ENCODE measurements around the gene UBL4B. TPM values are rescaled to one million over a fixed set of nuclear protein-coding genes. Genes with fewer than 3 reads are reported as not detected.

Gene UBL4B
- total RNA-seq, 1 experiment from 2014 or later = not detected

- peaks cover 11 to 24% of the 10 kb centered on the region in 2 experiments for H3K4me1 Mint-ChIP-seq
- H3K27me3 Mint-ChIP-seq (ENCODE audit: low read depth) = peaks cover 59% of the 10 kb centered on the region
- H4K91ac ChIP-seq (ENCODE audit: insufficient read length, low read depth, low read length) = no peak overlapping the region
Measured at GRCh38 chr1:110089561-110090275, 22.5 kb upstream of the UBL4B start.

More at GRCh38 chr1:110089561-110090275, 22.5 kb upstream of the UBL4B start:
- H3K18ac ChIP-seq (ENCODE audit: insufficient read length, low read depth, low read length) = no peak overlapping the region
- Mint-ChIP-seq H3K27ac (no peak overlapping the region), H3K36me3 (ENCODE audit: insufficient read depth in 1 of 3, low read depth in 3 of 3) (no peaks in the 10 kb centered on the region; a peak in 1 of 7 replicates), H3K9me3 (peaks cover 0 to 2% of the 10 kb centered on the region in 2 experiments; a peak in 2 of 5 replicates), H3K4me3 (no peak overlapping the region)
- no peaks in the 10 kb centered on the region for H3K79me1 ChIP-seq (ENCODE audit: insufficient read depth, low read depth, low read length, poor library complexity, severe bottlenecking)
- no peak overlapping the region for H2BK20ac ChIP-seq (ENCODE audit: low read depth, low read length, poor library complexity, severe bottlenecking)
- no peak overlapping the region for H3K23ac ChIP-seq (ENCODE audit: insufficient read length, low read depth, low read length)
- no peaks in the 10 kb centered on the region for H3K79me2 ChIP-seq (ENCODE audit: insufficient read depth, low read length)
- no peaks in the 10 kb centered on the region for H4K20me1 ChIP-seq (ENCODE audit: control insufficient read depth, insufficient read depth, insufficient read length)
- H2BK12ac ChIP-seq (ENCODE audit: insufficient read length, low read depth, low read length) = no peak overlapping the region
- no peak overlapping the region for H2BK5ac ChIP-seq (ENCODE audit: insufficient read length, low read length)
- no peak overlapping the region for H3K9ac ChIP-seq (ENCODE audit: extremely low read depth, insufficient read length, low read length)
- no peak for DNase-seq
- peaks cover 24% of the 10 kb centered on the region for H3K27me3 ChIP-seq (ENCODE audit: insufficient read depth, low read length)
- no peaks in the 10 kb centered on the region for H3K4me1 ChIP-seq (ENCODE audit: insufficient read depth, low read length)
- H2BK15ac ChIP-seq (ENCODE audit: low read depth, low read length) = no peak overlapping the region
- H2AFZ ChIP-seq (ENCODE audit: low read length) = no peak overlapping the region
- TF ChIP-seq CTCF (conservative IDR thresholded peaks at IDR 0.05) = no peak
- H3K4me2 ChIP-seq (ENCODE audit: insufficient read depth, insufficient read length, low read length) = no peak overlapping the region
- H2AK5ac ChIP-seq (ENCODE audit: insufficient read length, low read length) = no peak overlapping the region
- H3T11ph ChIP-seq (ENCODE audit: low read length) = no peak overlapping the region
- no peak overlapping the region; the same call in 1 of the 2 replicates for H3K14ac ChIP-seq (ENCODE audit: insufficient read depth, low read length)
- H3K9me3 ChIP-seq (ENCODE audit: control insufficient read depth, low read depth, low read length) = no peaks in the 10 kb centered on the region
- H3K23me2 ChIP-seq (ENCODE audit: insufficient read length, low read depth, low read length, poor library complexity, severe bottlenecking) = no peaks in the 10 kb centered on the region
- no peak overlapping the region for H3K4ac ChIP-seq (ENCODE audit: low read depth, low read length)
- H4K5ac ChIP-seq (ENCODE audit: insufficient read length, low read depth, low read length) = no peak overlapping the region
- no peak overlapping the region for H2BK120ac ChIP-seq (ENCODE audit: low read depth, low read length, poor library complexity, severe bottlenecking)
- H3K27ac ChIP-seq (ENCODE audit: insufficient read length, low read depth, low read length) = no peak overlapping the region
- H4K8ac ChIP-seq (replicated peaks; ENCODE audit: insufficient read length, low read depth, low read length) = no peak overlapping the region
- WGBS (ENCODE audit: extremely low coverage, insufficient read length, low lambda C conversion rate) = no CpG with 5 or more reads among the region's 7 CpGs
- no peak overlapping the region for H3K56ac ChIP-seq (ENCODE audit: insufficient read length, low read depth, low read length)
